HepG2 (cell line): Measurements from ENCODE around the gene ZNF416. TPM values are rescaled to one million over a fixed set of nuclear protein-coding genes. Genes with fewer than 3 reads are reported as not detected.

ENCODE experiments used
- BORCS8-MEF2B ChIP-seq: sonication (generic); formaldehyde crosslinking; IDR thresholded peaks from 2 replicates; pipeline ENCODE4 v1.8.0; 2022; ENCODE audit warnings: mild to moderate bottlenecking, missing genetic modification reagents
- EP300 ChIP-seq, 3 experiments: sonication (generic) in 1 of 3; formaldehyde crosslinking in 1 of 3; IDR thresholded peaks; 2 replicates each; pipeline versions ENCODE4 v1.5.1 to v1.6.1; 2011 to 2020; ENCODE audit warnings: low read depth in 2 of 3, low read length in 2 of 3, borderline replicate concordance in 1 of 3, improper control_type of control experiment in 1 of 3, mild to moderate bottlenecking in 1 of 3, missing genetic modification reagents in 1 of 3, moderate library complexity in 1 of 3
- GRHL1 ChIP-seq: sonication (generic); formaldehyde crosslinking; conservative IDR thresholded peaks from 2 replicates; pipeline ENCODE4 v1.8.0; 2022; ENCODE audit warnings: missing genetic modification reagents
- NRL ChIP-seq: sonication (generic); formaldehyde crosslinking; IDR thresholded peaks from 2 replicates; pipeline ENCODE4 v1.5.0; 2020; ENCODE audit warnings: missing genetic modification reagents, mild to moderate bottlenecking, moderate library complexity, borderline replicate concordance
- PAX8 ChIP-seq: sonication (generic); formaldehyde crosslinking; IDR thresholded peaks from 2 replicates; pipeline ENCODE4 v1.8.0; 2022; ENCODE audit warnings: mild to moderate bottlenecking, missing genetic modification reagents, borderline replicate concordance
- SAP130 ChIP-seq: IDR thresholded peaks from 2 replicates; pipeline ENCODE4 v1.6.1; 2016; ENCODE audit warnings: low read depth
- U2AF1 ChIP-seq: fragments of 200-400 bp; formaldehyde crosslinking; optimal IDR thresholded peaks from 2 replicates; pipeline ENCODE3; 2017; ENCODE audit warnings: mild to moderate bottlenecking, low read depth, low read length
- ZC3H13 ChIP-seq: sonication (generic); formaldehyde crosslinking; IDR thresholded peaks from 2 replicates; pipeline ENCODE4 v1.8.1; 2023; ENCODE audit warnings: mild to moderate bottlenecking, missing genetic modification reagents, moderate library complexity
- ZNF687 ChIP-seq: sonication (generic); formaldehyde crosslinking; IDR thresholded peaks from 2 replicates; pipeline ENCODE4 v1.5.1; 2020; ENCODE audit warnings: mild to moderate bottlenecking, missing genetic modification reagents, moderate library complexity
- ZNF749 ChIP-seq: sonication (generic); formaldehyde crosslinking; IDR thresholded peaks from 2 replicates; pipeline ENCODE4 v1.8.0; 2022; ENCODE audit warnings: mild to moderate bottlenecking, missing genetic modification reagents, moderate library complexity, borderline replicate concordance
- ZNF883 ChIP-seq: sonication (generic); formaldehyde crosslinking; IDR thresholded peaks from 2 replicates; pipeline ENCODE4 v1.5.1; 2020; ENCODE audit warnings: mild to moderate bottlenecking, missing genetic modification reagents; ENCODE audit errors: not compliant biosample characterization
- polyA plus RNA-seq, 8 experiments: library from polyadenylated mRNA; depleted of rRNA in 3 of 8; stranded (reverse) in 7 of 8; unstranded in 1 of 8; fragments of >200 nt; fragmentation: Illumina TruSeq in 4 of 8; extraction: Trizol in 4 of 8; gene quantifications; 2 replicates each; pipeline versions ENCODE4 v1.2.1 to v1.2.3, GENCODE V29; 2011 to 2016; ENCODE audit warnings: low read depth in 4 of 8, missing spikeins in 1 of 8, mixed read lengths in 1 of 8; ENCODE audit not compliant: insufficient read depth in 1 of 8
- total RNA-seq, 5 experiments: library from RNA; depleted of rRNA; stranded (reverse); fragments of >200 nt; fragmentation: Illumina TruSeq; extraction: Trizol; gene quantifications; 2 replicates each; pipeline ENCODE4 v1.2.3, GENCODE V29; 2016; ENCODE audit warnings: low read depth in 1 of 5
- TF ChIP-seq, protein P1 (sequence below): sonication (generic); formaldehyde crosslinking; IDR thresholded peaks from 2 replicates; pipeline ENCODE4 v1.5.1; 2020; ENCODE audit warnings: mild to moderate bottlenecking, missing genetic modification reagents, borderline replicate concordance
- TF ChIP-seq, protein P2 (sequence below): sonication (generic); formaldehyde crosslinking; IDR thresholded peaks from 2 replicates; pipeline ENCODE4 v1.5.0; 2020; ENCODE audit warnings: missing genetic modification reagents

Gene ZNF416
- total and polyA plus RNA-seq, 2 of the 13 experiments (the other 11 are each of a cell fraction or from before 2014, with no cell fraction given) = 1.5 to 5.3 TPM

- TF ChIP-seq, protein P1, sequence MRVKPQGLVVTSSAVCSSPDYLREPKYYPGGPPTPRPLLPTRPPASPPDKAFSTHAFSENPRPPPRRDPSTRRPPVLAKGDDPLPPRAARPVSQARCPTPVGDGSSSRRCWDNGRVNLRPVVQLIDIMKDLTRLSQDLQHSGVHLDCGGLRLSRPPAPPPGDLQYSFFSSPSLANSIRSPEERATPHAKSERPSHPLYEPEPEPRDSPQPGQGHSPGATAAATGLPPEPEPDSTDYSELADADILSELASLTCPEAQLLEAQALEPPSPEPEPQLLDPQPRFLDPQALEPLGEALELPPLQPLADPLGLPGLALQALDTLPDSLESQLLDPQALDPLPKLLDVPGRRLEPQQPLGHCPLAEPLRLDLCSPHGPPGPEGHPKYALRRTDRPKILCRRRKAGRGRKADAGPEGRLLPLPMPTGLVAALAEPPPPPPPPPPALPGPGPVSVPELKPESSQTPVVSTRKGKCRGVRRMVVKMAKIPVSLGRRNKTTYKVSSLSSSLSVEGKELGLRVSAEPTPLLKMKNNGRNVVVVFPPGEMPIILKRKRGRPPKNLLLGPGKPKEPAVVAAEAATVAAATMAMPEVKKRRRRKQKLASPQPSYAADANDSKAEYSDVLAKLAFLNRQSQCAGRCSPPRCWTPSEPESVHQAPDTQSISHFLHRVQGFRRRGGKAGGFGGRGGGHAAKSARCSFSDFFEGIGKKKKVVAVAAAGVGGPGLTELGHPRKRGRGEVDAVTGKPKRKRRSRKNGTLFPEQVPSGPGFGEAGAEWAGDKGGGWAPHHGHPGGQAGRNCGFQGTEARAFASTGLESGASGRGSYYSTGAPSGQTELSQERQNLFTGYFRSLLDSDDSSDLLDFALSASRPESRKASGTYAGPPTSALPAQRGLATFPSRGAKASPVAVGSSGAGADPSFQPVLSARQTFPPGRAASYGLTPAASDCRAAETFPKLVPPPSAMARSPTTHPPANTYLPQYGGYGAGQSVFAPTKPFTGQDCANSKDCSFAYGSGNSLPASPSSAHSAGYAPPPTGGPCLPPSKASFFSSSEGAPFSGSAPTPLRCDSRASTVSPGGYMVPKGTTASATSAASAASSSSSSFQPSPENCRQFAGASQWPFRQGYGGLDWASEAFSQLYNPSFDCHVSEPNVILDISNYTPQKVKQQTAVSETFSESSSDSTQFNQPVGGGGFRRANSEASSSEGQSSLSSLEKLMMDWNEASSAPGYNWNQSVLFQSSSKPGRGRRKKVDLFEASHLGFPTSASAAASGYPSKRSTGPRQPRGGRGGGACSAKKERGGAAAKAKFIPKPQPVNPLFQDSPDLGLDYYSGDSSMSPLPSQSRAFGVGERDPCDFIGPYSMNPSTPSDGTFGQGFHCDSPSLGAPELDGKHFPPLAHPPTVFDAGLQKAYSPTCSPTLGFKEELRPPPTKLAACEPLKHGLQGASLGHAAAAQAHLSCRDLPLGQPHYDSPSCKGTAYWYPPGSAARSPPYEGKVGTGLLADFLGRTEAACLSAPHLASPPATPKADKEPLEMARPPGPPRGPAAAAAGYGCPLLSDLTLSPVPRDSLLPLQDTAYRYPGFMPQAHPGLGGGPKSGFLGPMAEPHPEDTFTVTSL (CRISPR knock-in tag) = no peak
- peak; percentile 43; the same call in 1 of the 2 replicates for TF ChIP-seq ZNF749
- TF ChIP-seq, protein P2, sequence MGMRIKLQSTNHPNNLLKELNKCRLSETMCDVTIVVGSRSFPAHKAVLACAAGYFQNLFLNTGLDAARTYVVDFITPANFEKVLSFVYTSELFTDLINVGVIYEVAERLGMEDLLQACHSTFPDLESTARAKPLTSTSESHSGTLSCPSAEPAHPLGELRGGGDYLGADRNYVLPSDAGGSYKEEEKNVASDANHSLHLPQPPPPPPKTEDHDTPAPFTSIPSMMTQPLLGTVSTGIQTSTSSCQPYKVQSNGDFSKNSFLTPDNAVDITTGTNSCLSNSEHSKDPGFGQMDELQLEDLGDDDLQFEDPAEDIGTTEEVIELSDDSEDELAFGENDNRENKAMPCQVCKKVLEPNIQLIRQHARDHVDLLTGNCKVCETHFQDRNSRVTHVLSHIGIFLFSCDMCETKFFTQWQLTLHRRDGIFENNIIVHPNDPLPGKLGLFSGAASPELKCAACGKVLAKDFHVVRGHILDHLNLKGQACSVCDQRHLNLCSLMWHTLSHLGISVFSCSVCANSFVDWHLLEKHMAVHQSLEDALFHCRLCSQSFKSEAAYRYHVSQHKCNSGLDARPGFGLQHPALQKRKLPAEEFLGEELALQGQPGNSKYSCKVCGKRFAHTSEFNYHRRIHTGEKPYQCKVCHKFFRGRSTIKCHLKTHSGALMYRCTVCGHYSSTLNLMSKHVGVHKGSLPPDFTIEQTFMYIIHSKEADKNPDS (CRISPR knock-in tag) = no peak
- no peak for TF ChIP-seq GRHL1
- no peak; the same call in 1 of the 2 replicates for TF ChIP-seq PAX8
- TF ChIP-seq U2AF1 = no peak
- peak; percentile 46 for TF ChIP-seq BORCS8-MEF2B (CRISPR knock-in tag)
- peak; percentile 85 for TF ChIP-seq ZNF883 (CRISPR knock-in tag)
- peak; percentile 17; the same call in 1 of the 2 replicates for TF ChIP-seq NRL (CRISPR knock-in tag)
- TF ChIP-seq EP300 (IDR thresholded peaks at IDR 0.05; ENCODE audit: low read depth in 2 of 2, low read length in 2 of 2) = no peak
- TF ChIP-seq EP300 (CRISPR knock-in tag; IDR thresholded peaks at IDR 0.05; ENCODE audit: borderline replicate concordance) = no peak
- peak; percentile 97 for TF ChIP-seq SAP130
- peak; percentile 93 for TF ChIP-seq ZNF687
- TF ChIP-seq ZC3H13 (CRISPR knock-in tag) = peak; percentile 86; the same call in 1 of the 2 replicates
These were observed 51.4 kb downstream of the ZNF416 start, which contains the start of gene ZNF549 (continued) for GRCh38 chr19:57527136-57527881.
